Activated CD8-positive, alpha-beta memory T cell treated with anti-CD3 and anti-CD28 coated beads for 48 hours (primary cell): Measurements from ENCODE around the gene TLL2.

Experiments
- DNase-seq, 3 experiments: peaks; one replicate each; pipeline ENCODE4 v3.0.0-alpha.2; 2020; ENCODE audit warnings: low read depth in 2 of 3, low spot score in 2 of 3

The TLL2 gene

GRCh38 chr10:96468845-96469244 is 44.9 kb downstream of the TLL2 start:
- no peak for DNase-seq

DNA sequence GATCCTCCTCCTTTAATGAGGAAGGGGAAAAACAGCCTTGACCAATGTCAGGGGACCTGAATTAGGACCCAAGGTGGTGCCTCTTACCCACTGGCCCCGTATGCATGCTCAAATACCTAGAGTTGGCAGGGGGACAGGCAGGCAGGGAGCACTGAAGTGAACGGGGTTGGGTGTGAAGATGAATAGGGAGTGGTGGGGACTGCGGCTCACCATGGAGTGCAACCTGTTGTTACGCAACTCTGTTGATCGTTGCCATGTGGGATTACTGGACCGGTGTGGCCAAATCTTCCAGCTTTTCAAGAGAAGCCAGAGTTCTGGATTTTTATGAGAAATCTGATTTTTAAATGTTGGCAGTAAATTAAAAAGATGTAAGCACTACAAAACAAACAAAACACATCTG is 48.1 kb downstream of the TLL2 start:
- DNase-seq = no peak

DNA sequence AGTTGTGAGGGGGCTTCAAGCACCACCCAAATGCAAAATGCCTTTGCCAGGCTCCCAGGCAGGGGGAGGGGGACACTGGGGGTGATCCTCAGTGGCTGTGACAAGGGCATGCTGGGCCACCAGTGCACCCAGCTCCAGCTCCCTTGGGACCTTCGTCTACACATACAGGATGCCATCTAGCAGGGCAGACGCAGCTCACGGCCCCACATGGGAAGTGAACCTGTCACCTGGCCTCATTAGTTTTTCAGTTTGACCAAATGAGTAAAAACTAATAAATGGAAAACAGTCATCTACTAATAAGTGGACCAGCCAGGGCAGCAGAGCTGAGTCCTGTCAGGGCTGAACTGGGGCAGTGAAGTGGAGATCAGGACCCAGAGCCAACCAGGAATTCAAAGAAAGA is 50.2 kb downstream of the TLL2 start:
- no peak for DNase-seq

DNA sequence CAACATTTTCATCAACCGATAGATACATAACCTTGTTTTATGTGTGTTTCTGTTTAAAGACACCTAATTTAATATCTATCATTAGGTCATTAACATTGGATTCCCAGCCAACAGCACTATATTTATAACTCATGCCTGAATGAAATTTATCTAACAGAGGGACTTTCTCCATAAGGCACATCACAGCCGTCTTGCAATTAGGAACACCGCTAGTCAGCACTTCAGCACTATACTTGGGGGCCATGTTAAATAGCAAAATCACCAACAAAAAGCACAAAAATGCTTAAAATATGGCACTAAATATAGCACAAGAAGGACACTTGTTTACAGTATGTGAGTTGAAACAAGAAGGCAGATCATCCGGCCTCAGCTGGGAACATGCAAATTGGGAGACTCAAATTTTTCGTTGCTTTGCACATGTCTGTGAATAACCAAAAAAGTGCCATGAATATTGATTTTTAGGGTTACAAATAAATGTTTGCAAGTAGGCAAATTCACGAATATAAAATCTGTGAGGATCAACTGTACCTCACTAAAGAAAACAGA is 51.0 kb downstream of the TLL2 start:
- DNase-seq = no peak

DNA sequence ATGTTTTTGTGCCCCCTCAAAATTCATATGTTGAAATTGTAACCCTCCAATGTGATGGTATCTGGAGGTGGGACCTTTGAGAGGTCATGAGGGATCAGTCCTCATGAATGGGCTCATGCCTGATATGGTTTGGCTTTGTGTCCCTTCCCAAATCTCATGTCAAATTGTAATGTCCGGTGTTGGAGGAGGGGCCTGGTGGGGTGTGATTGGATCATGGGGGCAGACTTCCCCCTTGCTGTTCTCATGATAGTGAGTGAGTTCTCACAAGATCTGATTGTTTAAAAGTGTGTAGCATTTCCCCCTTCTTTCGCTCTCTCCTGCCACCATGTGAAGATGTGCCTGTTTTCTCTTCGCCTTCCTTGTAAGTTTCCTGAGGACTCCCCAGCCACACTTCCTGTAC is 53.4 kb downstream of the TLL2 start:
- no peak for DNase-seq

DNA sequence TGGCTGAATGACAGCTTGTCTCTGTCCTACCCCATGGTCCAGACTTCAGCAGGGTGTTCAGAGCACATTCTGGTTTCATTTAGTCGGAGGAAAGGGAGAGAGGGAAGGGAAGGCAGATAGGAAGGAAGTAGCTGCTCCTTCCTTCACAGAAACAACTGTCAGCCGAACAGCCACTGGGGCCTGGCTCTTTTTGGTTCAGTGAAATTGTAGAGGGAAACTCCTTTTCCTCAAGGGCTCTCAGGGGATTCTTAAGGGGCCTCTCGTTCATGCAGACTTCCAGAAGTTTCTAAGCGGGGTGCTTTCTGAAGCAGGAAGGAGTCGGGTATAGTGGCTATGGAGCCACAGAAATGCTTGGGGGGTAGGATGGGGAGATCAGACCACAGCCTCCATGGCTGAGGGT is 56.4 kb downstream of the TLL2 start:
- DNase-seq = no peak

GRCh38 chr10:96456296-96456840 is 57.4 kb downstream of the TLL2 start:
- no peak for DNase-seq

DNA sequence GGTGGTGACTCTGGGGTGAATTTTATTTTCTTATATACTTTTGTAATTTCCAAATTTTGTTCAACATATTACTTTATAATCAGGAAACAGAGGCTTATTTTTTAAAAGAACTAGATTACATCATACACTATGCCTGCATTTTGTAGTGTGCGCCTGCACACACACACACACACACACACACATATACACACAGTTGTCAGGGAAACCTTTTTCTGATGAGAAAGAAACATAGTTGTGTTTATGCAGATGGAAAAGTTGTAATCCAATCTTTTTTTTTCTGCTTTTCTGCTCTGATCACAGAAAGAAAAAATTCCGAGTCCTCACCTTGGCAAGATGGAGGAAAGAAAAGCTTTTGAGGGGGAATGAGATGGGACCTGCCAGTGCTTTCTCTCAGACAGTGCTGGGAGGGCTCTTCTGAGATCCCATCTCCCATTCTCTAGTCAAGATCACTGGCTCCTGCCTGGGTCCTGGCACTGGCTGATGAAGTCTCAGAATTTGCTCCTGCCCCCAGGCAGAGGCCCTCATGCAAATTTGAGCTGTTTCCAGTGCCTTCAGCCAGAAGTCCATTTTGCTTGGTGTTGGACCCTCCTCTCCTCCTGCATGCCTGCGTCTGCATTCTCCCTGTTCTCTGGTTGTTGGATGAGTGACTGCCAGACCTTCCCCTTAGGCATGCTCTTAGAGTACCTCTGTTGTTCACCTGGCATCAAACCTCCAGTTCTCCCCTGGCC is 59.7 kb downstream of the TLL2 start:
- DNase-seq = no peak

GRCh38 chr10:96452494-96453153 is 61.1 kb downstream of the TLL2 start:
- no peak for DNase-seq

- DNase-seq = no peak
Observed at GRCh38 chr10:96450529-96451207, 63.1 kb downstream of the TLL2 start.

DNA sequence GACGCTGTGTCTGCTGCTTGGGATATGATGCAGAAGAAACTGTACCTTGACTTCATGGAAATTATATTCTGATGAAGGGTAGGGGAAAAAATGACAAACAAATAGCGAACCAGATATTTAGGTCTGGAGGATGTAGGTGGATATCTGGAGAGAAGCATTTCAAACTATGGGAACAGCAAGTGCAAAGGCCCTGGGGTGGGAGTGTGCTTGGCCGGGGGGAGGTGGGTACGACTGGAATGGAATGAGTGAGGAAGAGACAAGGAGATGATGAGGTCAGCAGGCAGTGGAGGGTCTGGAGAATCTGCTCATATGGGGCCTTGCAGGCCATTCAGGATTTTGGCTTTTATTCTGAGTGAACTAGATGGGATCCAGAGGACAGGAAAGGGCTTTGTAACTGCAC is 65.2 kb downstream of the TLL2 start:
- no peak for DNase-seq

GRCh38 chr10:96448021-96448457 is 65.7 kb downstream of the TLL2 start:
- DNase-seq = no peak

GRCh38 chr10:96446966-96447596 is 66.6 kb downstream of the TLL2 start:
- DNase-seq = no peak

- no peak for DNase-seq
Observed at GRCh38 chr10:96441987-96442643, 71.6 kb downstream of the TLL2 start.

DNA sequence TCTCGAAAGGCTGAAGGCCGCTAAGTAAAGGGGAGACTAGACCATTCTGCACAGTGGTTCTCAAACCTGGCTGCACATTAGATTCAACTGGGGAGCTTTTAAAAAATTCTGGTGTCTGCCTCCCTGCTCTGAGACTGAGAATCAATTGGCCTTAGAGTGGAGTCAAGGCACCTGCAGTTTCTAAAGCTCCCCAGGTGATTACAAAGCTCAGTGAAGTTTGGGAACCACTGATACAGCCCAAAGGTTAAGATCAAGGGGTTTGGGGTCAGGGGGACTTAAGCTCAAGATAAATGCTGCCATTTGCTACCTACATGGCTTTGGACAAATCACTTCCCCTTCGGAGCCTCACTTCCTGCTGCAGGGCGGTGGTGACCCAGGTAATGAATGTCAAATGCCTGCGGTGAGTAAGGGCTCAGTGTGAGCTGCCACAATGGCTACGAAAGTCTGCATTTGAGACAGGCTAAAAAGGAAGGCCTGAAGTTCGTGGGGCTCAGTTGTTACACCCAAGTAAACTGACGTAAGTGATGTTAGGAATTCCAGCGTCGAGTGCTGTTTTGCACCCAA is 72.3 kb downstream of the TLL2 start:
- no peak for DNase-seq

DNA sequence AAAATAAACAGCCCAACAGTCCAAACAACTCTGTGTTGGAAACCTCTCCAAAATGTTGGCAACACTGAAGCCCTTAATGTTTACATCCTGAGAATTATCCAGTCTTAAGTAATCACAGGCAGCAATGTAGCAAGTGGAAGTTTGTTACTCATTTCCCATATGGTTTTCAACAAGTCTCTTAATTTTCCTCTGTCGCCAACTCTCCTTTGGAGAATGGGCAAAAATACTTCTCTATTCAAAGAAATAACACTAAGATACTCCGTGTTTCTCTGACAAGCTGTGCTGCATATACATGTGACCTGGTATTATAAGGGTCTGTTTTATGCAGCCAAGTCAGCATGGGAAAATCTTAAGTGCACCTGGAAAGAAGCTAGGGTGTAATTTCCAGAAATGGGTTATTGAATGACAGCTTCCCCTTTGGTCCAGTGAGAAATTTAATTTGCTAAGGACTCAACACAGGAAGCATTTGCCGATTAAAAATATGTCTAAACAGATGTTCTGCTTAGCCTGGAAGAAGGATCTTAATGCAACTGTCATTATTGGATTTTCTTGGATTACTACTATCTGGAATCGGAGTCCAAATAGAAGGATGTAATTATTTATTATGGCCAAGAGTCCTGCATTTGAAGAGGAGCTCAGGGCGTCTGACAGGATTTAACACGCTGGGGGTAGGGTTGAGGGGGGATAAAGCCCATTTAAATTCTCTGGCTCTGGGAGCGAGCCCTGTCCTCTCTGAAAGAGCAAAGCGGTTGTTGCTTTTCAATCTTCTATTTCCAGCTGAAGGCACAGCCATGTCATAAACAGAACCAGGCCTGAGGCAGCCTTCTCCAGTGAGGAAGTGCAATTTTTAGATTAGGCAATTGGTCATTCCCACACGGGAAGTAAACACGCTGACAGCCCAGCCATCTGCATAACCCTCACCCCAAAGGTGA is 73.1 kb downstream of the TLL2 start:
- no peak for DNase-seq

GRCh38 chr10:96439725-96440124 is 74.0 kb downstream of the TLL2 start:
- DNase-seq = no peak

DNA sequence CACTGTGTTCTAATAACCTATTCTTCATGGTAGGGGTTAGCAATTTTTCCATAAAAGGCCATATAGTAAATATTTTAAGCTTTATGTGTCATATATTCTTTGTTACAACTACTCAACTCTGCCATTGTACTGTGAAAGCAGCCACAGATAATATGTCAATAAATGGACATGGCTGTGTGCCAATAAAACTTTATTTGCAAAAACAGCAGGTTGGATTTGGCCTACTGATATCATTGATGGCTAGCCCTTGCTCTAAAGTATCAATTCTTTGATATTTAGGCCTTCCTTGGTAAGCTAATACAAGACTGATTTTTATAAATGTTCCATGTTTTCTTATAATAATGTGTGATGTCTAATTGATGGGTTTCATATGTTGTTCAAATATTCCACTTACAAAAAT is 77.7 kb downstream of the TLL2 start:
- DNase-seq = no peak

DNA sequence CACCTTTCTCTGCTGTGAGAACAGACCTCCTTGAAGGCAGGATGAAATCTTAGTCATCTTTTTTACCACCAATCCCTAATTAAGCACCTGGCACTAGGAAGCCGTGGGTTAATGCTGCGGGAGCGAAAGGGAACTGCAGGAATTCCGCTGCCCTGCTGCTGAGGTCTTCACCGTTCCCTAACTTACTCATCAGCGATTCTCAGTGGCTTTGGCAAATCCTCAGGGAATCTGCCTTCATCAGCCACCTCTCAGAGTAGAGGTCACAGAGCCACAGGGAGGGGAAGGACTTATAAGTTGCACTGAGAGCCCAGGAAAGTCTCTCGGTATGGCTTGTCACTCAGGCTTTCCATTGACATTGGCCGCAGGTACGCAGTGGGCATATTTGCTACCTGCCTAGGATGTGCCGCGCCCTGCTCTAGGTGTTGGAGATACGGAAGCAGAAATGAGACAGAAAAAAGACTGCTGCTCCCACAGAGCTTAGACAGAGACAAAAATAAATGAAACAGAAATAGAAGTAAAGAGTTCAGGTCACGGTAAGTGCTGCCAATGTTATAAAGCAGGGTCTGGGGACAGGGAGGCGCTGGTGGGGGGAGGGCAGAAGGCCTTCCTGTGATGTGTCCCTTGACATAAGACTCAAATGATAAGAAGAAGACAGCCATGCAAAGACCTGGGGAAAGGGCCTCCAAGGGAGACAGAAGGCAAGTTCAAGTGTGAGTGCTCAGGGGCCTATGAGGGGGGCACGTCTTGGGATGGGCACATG is 82.3 kb downstream of the TLL2 start:
- no peak for DNase-seq
